Immature natural killer cell (primary cell): Measurements from ENCODE around the gene IDI1. TPM values are rescaled to one million over a fixed set of nuclear protein-coding genes. Genes with fewer than 3 reads are reported as not detected.
"Not testable (repeated sequence)": the region's sequence is repeated elsewhere in the genome, so short reads cannot be mapped to it uniquely, and the experiment has no call there.

Source experiments
- DNase-seq, 3 donors: peaks; one replicate each; pipeline ENCODE4 v3.0.0; 2022; ENCODE audit warnings: mixed read lengths in 1 of 3
- H3K27ac Mint-ChIP-seq, 6 donors: one replicate each; pipeline ENCODE4 v1.8.0; 2020; ENCODE audit warnings: mixed read lengths in 6 of 6, mild to moderate bottlenecking in 5 of 6, inconsistent platforms in 4 of 6, moderate library complexity in 3 of 6
- H3K27me3 Mint-ChIP-seq, 3 donors: one replicate each; pipeline ENCODE4 v1.8.0; 2020 to 2021; ENCODE audit warnings: low read depth in 3 of 3, mild to moderate bottlenecking in 3 of 3, mixed read lengths in 3 of 3, moderate library complexity in 3 of 3, inconsistent platforms in 1 of 3
- H3K36me3 Mint-ChIP-seq, 3 donors: one replicate each; pipeline ENCODE4 v1.8.0; 2020; ENCODE audit warnings: mixed read lengths in 3 of 3, inconsistent platforms in 2 of 3, mild to moderate bottlenecking in 2 of 3
- H3K4me1 Mint-ChIP-seq, 2 donors: one replicate each; pipeline ENCODE4 v1.8.0; 2020; ENCODE audit warnings: inconsistent platforms in 2 of 2, mild to moderate bottlenecking in 2 of 2, mixed read lengths in 2 of 2, moderate library complexity in 1 of 2
- H3K4me3 Mint-ChIP-seq, 5 donors: one replicate each; pipeline ENCODE4 v1.8.0; 2020; ENCODE audit warnings: mild to moderate bottlenecking in 5 of 5, mixed read lengths in 5 of 5, inconsistent platforms in 3 of 5, moderate library complexity in 3 of 5
- H3K9me3 Mint-ChIP-seq, 6 donors: one replicate each; pipeline ENCODE4 v1.8.0; 2020; ENCODE audit warnings: mild to moderate bottlenecking in 6 of 6, mixed read lengths in 6 of 6, inconsistent platforms in 4 of 6, moderate library complexity in 3 of 6
- polyA plus RNA-seq, 3 donors: library from polyadenylated mRNA; unstranded; fragments of 300-500 nt; fragmentation: Illumina TruSeq; gene quantifications; one replicate each; pipeline ENCODE4 v1.2.3, GENCODE V29; 2021

IDI1 gene
- polyA plus RNA-seq, 3 donors from 2014 or later, result 62.3 to 113 (median 95.9) TPM

GRCh38 chr10:1038769-1039168, 10.2 kb downstream of the IDI1 start:
- not testable (repeated sequence) for H3K27me3 Mint-ChIP-seq, H3K9me3 Mint-ChIP-seq, DNase-seq, H3K4me3 Mint-ChIP-seq, H3K27ac Mint-ChIP-seq
- H3K4me1 Mint-ChIP-seq, result peaks cover 16 to 25% of the 10 kb centered on the region in 2 donors
- peaks cover 12 to 29% (median 23%) of the 10 kb centered on the region in 3 donors for H3K36me3 Mint-ChIP-seq

- peak overlapping the region in 1 of 6 donors; percentile 71 for H3K27ac Mint-ChIP-seq
- DNase-seq, result no peak
- peaks cover 5 to 10% of the 10 kb centered on the region in 2 donors for H3K4me1 Mint-ChIP-seq
- peaks cover 7 to 23% (median 19%) of the 10 kb centered on the region in 3 donors for H3K36me3 Mint-ChIP-seq
- no peak overlapping the region for H3K4me3 Mint-ChIP-seq
- no peaks in the 10 kb centered on the region for H3K9me3 Mint-ChIP-seq
- peaks cover 0 to 2% (median 0%) of the 10 kb centered on the region in 3 donors for H3K27me3 Mint-ChIP-seq
Observed at GRCh38 chr10:1037098-1037497, 11.8 kb downstream of the IDI1 start.

- peaks cover 5 to 10% of the 10 kb centered on the region in 2 donors for H3K4me1 Mint-ChIP-seq
- no peaks in the 10 kb centered on the region for H3K9me3 Mint-ChIP-seq
- no peak for DNase-seq
- no peak overlapping the region for H3K4me3 Mint-ChIP-seq
- H3K27ac Mint-ChIP-seq, result no peak overlapping the region
- H3K36me3 Mint-ChIP-seq, result peaks cover 7 to 20% (median 17%) of the 10 kb centered on the region in 3 donors
- H3K27me3 Mint-ChIP-seq, result peaks cover 0 to 2% (median 0%) of the 10 kb centered on the region in 3 donors
Observed at GRCh38 chr10:1036341-1036791, 12.6 kb downstream of the IDI1 start.

GRCh38 chr10:1035201-1035600, 13.7 kb downstream of the IDI1 start:
- Mint-ChIP-seq H3K27ac (peak overlapping the region in 2 of 6 donors; percentile 28 to 49), H3K4me1 (peaks cover 3 to 5% of the 10 kb centered on the region in 2 donors), H3K9me3 (no peaks in the 10 kb centered on the region), H3K36me3 (peaks cover 7 to 12% (median 11%) of the 10 kb centered on the region in 3 donors), H3K4me3 (no peak overlapping the region), H3K27me3 (peaks cover 0 to 2% (median 0%) of the 10 kb centered on the region in 3 donors)
- no peak for DNase-seq

GRCh38 chr10:1034758-1035157, 14.2 kb downstream of the IDI1 start:
- no peaks in the 10 kb centered on the region for H3K9me3 Mint-ChIP-seq
- no peak for DNase-seq
- H3K36me3 Mint-ChIP-seq, result peaks cover 7 to 10% (median 8%) of the 10 kb centered on the region in 3 donors
- H3K27me3 Mint-ChIP-seq, result peaks cover 0 to 2% (median 0%) of the 10 kb centered on the region in 3 donors
- no peak overlapping the region for H3K4me3 Mint-ChIP-seq
- peaks cover 0 to 4% of the 10 kb centered on the region in 2 donors for H3K4me1 Mint-ChIP-seq
- H3K27ac Mint-ChIP-seq, result no peak overlapping the region

- DNase-seq, result no peak
- Mint-ChIP-seq H3K9me3 (no peaks in the 10 kb centered on the region), H3K27me3 (peaks cover 0 to 2% (median 0%) of the 10 kb centered on the region in 3 donors), H3K36me3 (peaks cover 7 to 10% (median 8%) of the 10 kb centered on the region in 3 donors), H3K4me3 (no peak overlapping the region), H3K4me1 (peaks cover 0 to 4% of the 10 kb centered on the region in 2 donors), H3K27ac (peak overlapping the region in 1 of 6 donors; percentile 26)
Observed at GRCh38 chr10:1033601-1034000, 15.3 kb downstream of the IDI1 start.

GRCh38 chr10:1029838-1030237, 19.1 kb downstream of the IDI1 start:
- H3K4me1 Mint-ChIP-seq, result no peaks in the 10 kb centered on the region
- no peak for DNase-seq
- H3K36me3 Mint-ChIP-seq, result peaks cover 0 to 3% (median 0%) of the 10 kb centered on the region in 3 donors
- H3K9me3 Mint-ChIP-seq, result no peaks in the 10 kb centered on the region
- H3K27ac Mint-ChIP-seq, result no peak overlapping the region
- no peaks in the 10 kb centered on the region for H3K27me3 Mint-ChIP-seq
- no peak overlapping the region for H3K4me3 Mint-ChIP-seq

GRCh38 chr10:1026578-1026977, 22.3 kb downstream of the IDI1 start:
- H3K9me3 Mint-ChIP-seq, result no peaks in the 10 kb centered on the region
- H3K27me3 Mint-ChIP-seq, result peaks cover 0 to 1% (median 0%) of the 10 kb centered on the region in 3 donors
- no peak overlapping the region for H3K27ac Mint-ChIP-seq
- H3K4me1 Mint-ChIP-seq, result no peaks in the 10 kb centered on the region
- H3K36me3 Mint-ChIP-seq, result peaks cover 0 to 3% (median 0%) of the 10 kb centered on the region in 3 donors
- no peak for DNase-seq
- no peak overlapping the region for H3K4me3 Mint-ChIP-seq

GRCh38 chr10:1025683-1026082, 23.2 kb downstream of the IDI1 start, which contains the start of gene IDI2:
Gene IDI2, minus strand, starts transcription at chr10:1025859. Its CDS starts 1,136 bp downstream, at chr10:1024723.
- Mint-ChIP-seq H3K27ac (peak within 1 kb of the TSS in 1 of 6 donors; percentile 65), H3K4me3 (no peak within 1 kb of the TSS)

GRCh38 chr10:1024103-1024502, 24.8 kb downstream of the IDI1 start:
- no peak overlapping the region for H3K4me3 Mint-ChIP-seq
- DNase-seq, result no peak
- no peak overlapping the region for H3K27ac Mint-ChIP-seq
- H3K9me3 Mint-ChIP-seq, result no peaks in the 10 kb centered on the region
- H3K4me1 Mint-ChIP-seq, result no peaks in the 10 kb centered on the region
- peaks cover 0 to 8% (median 3%) of the 10 kb centered on the region in 3 donors for H3K36me3 Mint-ChIP-seq
- peaks cover 0 to 1% (median 0%) of the 10 kb centered on the region in 3 donors for H3K27me3 Mint-ChIP-seq

More at GRCh38 chr10:1025683-1026082, 23.2 kb downstream of the IDI1 start, which contains the start of gene IDI2:
- peaks cover 0 to 1% (median 0%) of the 10 kb centered on the region in 3 donors for H3K27me3 Mint-ChIP-seq
- H3K9me3 Mint-ChIP-seq, result no peaks in the 10 kb centered on the region
- H3K36me3 Mint-ChIP-seq, result peaks cover 0 to 3% (median 0%) of the 10 kb centered on the region in 3 donors
- DNase-seq, result no peak
- H3K4me1 Mint-ChIP-seq, result no peaks in the 10 kb centered on the region

GRCh38 chr10:1022413-1022812, 26.5 kb downstream of the IDI1 start:
- peaks cover 0 to 18% (median 13%) of the 10 kb centered on the region in 3 donors for H3K36me3 Mint-ChIP-seq
- peaks cover 0 to 1% (median 0%) of the 10 kb centered on the region in 3 donors for H3K27me3 Mint-ChIP-seq
- H3K9me3 Mint-ChIP-seq, result no peaks in the 10 kb centered on the region
- no peak overlapping the region for H3K4me3 Mint-ChIP-seq
- DNase-seq, result no peak
- H3K27ac Mint-ChIP-seq, result no peak overlapping the region
- no peaks in the 10 kb centered on the region for H3K4me1 Mint-ChIP-seq

- Mint-ChIP-seq H3K4me1 (no peaks in the 10 kb centered on the region), H3K9me3 (no peaks in the 10 kb centered on the region), H3K36me3 (peaks cover 6 to 25% (median 20%) of the 10 kb centered on the region in 3 donors), H3K4me3 (no peak overlapping the region), H3K27ac (no peak overlapping the region), H3K27me3 (peaks cover 0 to 1% (median 0%) of the 10 kb centered on the region in 3 donors)
- no peak for DNase-seq
Observed at GRCh38 chr10:1020958-1021357, 28.0 kb downstream of the IDI1 start.

- H3K27ac Mint-ChIP-seq, result peak overlapping the region in 2 of 6 donors; percentile 48 to 66
- H3K27me3 Mint-ChIP-seq, result peaks cover 0 to 1% (median 0%) of the 10 kb centered on the region in 3 donors
- no peak overlapping the region for H3K4me3 Mint-ChIP-seq
- no peaks in the 10 kb centered on the region for H3K4me1 Mint-ChIP-seq
- no peaks in the 10 kb centered on the region for H3K9me3 Mint-ChIP-seq
- no peak for DNase-seq
- peaks cover 6 to 29% (median 18%) of the 10 kb centered on the region in 3 donors for H3K36me3 Mint-ChIP-seq
Observed at GRCh38 chr10:1020460-1020859, 28.5 kb downstream of the IDI1 start.

GRCh38 chr10:1019362-1019761, 29.6 kb downstream of the IDI1 start:
- Mint-ChIP-seq H3K36me3 (peaks cover 6 to 33% (median 17%) of the 10 kb centered on the region in 3 donors), H3K4me3 (no peak overlapping the region), H3K9me3 (no peaks in the 10 kb centered on the region), H3K4me1 (no peaks in the 10 kb centered on the region), H3K27me3 (peaks cover 0 to 1% (median 0%) of the 10 kb centered on the region in 3 donors), H3K27ac (peak overlapping the region in 3 of 6 donors; percentile 2 to 60 (median 14))
- DNase-seq, result no peak
